HL-60/S4 (cell line): ENCODE measurements around the gene GALNT7.

ENCODE experiments used
- in situ Hi-C: fragments of 300-500 bp; cut with MboI; formaldehyde crosslinking; loops from 2 replicates; pipeline ENCODE4 v1.14.3; 2022; ENCODE audit warnings: low sequenced_read_pairs

GALNT7 gene

DNA sequence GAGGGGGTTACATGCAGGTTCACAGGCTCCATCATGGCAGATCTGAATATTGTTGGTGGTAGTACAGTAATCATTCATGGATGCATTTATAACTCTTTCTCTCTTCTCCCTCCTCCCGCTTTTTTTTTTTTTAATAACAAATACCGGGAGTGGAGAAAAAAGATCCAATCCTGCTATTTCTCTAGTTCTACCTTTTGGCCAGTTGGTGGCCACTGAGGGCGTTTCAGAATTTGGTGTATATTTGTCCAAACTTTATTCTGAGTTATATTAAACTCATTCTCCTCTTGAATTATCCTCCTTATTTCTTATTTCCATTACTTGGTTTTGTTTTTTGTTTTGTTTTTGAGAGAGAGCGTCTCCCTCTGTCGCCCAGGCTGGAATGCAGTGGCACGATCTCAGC, 90.7 kb downstream of the GALNT7 start:
- in situ Hi-C loops = loop anchor here (10.0 kb wide), 1 partner anchor 245 kb away; no protein-coding TSS in a partner anchor

- in situ Hi-C loops = no loop called here
Observed at GRCh38 chr4:173261052-173261451, 92.4 kb downstream of the GALNT7 start.

DNA sequence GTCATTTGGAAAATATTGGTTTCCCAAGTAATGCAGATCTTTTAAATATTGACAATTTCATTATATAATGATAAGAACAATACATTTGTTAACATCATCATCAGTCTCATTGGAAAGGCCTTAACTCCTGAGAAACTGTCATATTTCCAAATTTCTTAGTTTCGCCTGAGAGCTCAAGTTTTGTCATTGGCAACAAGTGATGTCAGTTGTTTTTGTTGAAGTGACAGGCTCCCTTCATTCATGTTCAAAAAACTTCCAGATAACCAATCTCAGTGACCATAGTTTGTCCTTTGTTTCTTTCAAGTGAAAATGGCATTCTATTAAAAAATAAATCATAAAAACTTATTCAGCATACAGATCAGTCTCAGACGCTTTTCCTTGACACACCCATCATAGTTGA, 93.8 kb downstream of the GALNT7 start:
- in situ Hi-C loops = no loop called here

- in situ Hi-C loops = no loop called here
Observed at GRCh38 chr4:173264245-173264644, 95.6 kb downstream of the GALNT7 start.

DNA sequence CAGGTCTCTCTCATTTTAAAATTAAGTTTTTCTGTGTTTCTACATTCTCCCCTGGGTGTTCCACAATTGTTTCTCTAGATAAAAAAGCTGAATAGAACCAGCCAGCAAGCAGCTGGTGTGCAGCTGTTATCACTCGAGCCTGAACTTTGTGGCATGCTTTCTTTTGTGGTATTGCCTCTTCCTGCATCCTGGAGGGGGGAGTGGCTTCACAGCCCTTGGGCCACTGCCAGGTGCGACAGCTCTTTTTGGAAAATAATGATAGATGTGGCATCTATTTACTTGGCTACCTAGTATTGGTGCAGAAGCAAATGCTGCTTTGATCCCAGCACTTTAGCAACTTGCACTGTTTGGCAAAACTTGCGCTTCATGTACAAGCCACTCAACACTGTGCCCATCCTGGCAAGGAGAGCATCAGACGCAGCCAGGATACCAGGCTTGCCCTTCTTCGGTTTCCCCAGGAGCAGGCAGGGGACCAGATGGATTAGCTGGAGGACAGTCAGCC, 96.1 kb downstream of the GALNT7 start:
- in situ Hi-C loops = no loop called here

- in situ Hi-C loops = no loop called here
Observed at GRCh38 chr4:173265751-173266150, 97.1 kb downstream of the GALNT7 start.

DNA sequence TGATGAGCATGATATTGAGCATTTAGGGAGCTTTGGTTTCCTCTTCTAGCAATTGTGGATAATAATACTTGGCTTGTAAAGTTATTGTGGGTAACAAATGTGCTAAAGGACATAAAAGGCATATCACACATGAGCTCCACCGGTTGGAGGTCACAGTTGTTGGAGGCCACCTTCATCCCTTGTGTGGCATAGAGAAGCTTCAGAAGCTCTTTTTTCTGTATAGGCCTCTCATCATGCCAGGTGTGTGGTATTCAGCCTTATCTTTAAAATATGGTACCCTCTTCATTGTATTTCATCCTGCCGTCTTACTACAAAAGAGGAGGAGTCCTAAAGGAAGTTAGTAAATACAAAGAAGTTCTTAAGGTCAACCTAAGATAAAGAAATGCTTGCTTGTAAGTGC, 99.1 kb downstream of the GALNT7 start:
- in situ Hi-C loops = no loop called here

- in situ Hi-C loops = no loop called here
Observed at GRCh38 chr4:173269280-173269679, 100.7 kb downstream of the GALNT7 start.

DNA sequence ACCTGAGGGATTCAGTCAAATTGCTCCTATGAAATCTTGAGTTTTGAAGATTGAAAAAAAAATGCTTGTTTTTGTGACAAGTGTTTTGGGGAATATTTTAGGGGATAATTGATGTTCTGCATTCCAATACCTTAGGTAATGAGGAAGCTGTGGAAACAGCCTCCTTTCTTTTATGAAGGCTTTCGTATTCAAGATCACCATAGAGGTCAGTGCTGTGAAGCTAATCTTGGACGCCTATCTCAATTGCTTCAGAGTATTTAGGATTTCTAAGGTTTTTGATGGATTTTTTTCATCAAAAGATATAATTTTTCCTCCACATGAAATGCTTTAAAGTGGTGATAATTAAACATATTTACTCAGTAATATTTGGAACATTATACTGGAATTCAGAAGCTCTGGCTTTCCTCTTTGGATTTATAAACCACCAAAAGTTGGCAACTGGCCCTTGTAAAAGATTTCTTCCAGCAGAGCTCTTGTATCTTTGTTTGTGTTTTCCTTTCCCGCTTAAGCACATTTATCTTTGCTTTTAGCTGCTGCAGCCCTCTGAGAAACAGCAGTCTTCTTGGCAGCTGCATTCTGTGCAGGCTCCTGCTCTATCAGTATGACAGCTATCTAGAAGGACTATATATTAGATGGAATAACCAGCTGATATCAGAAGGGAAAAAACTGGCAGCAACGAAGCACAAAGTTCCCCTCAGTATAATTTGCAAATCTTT, 101.9 kb downstream of the GALNT7 start:
- in situ Hi-C loops = no loop called here

DNA sequence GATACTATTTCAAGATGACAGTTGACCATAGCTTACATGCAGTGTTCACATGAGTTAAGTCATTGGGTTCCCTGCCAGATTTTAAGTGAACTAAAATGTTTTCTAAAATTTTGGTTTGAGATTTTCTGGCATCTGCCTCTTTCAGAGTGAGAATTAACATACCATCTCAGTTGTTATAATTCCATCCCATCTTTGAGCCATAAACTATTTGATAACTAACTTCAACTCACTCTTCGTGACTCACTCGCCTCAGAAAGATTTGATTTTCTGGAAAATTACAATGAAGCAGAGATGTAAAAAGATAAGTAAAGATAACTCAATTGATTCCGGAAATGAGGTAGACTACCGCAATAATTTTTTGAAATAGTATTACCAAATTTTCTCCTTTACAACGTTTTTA, 103.7 kb downstream of the GALNT7 start:
- in situ Hi-C loops = no loop called here

DNA sequence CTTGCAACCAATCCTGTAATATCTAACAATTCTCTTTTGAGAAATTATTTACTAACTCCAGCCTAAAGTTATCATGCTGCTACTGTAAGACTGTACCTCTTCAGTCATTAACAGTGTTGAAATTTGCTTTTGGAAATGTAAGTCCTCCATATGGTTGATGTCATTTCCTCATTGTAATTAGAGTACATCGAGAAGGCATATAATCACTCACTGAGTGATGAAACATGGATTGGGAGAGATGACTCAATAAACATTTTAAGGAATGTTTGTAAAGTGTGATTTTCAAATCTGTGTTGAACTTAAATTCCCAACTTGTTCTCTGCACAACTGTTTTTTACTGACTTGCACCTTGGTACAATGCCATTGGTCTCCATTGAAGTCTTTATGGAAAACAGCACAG, 104.4 kb downstream of the GALNT7 start:
- in situ Hi-C loops = no loop called here

DNA sequence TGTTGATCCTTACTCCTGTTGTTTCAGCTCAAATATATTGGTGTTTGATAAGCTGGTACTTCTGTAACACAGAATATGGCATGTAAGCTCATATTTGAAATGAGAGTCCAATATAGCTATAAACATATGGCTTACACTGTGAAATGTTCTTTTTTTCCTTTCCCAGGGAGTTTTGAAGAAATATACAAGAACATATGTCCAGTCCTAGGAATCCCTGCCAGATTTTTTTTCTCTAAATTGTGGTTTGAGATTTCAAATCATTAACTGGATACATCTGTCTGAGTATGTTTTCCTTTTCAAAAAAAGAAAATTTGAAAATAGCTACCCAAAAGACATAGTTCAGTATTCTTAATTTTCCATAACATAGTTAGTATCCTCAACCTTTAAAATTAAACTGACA, 105.3 kb downstream of the GALNT7 start:
- in situ Hi-C loops = no loop called here

GRCh38 chr4:173274744-173275143, 106.1 kb downstream of the GALNT7 start:
- in situ Hi-C loops = no loop called here

GRCh38 chr4:173275150-173275549, 106.5 kb downstream of the GALNT7 start:
- in situ Hi-C loops = no loop called here

DNA sequence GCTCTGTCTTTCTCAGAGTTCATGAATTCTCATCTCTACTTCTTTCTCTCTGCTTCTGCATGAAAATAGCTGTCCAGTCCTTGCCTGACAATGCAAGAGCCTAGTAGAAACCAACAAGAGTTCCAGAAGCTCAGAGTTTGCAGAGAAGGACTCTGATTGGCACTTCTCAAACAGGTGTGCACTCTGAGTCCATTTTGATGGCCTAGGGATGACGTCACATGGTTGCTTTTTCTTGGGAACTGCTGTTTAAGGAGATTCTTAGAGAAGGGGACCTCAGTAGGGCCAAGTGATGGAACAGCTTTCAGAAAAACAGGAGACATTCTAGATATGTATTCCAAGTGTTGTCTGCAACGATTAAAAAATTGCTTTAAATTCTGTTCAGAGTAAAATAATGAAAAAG, 108.7 kb downstream of the GALNT7 start:
- in situ Hi-C loops = no loop called here

GRCh38 chr4:173280998-173281397, 112.4 kb downstream of the GALNT7 start:
- in situ Hi-C loops = no loop called here

GRCh38 chr4:173281406-173282255, 113.0 kb downstream of the GALNT7 start:
- in situ Hi-C loops = no loop called here

GRCh38 chr4:173282256-173282562, 113.6 kb downstream of the GALNT7 start:
- in situ Hi-C loops = no loop called here

GRCh38 chr4:173282626-173283025, 114.0 kb downstream of the GALNT7 start:
- in situ Hi-C loops = no loop called here

GRCh38 chr4:173284463-173284862, 115.9 kb downstream of the GALNT7 start:
- in situ Hi-C loops = no loop called here

DNA sequence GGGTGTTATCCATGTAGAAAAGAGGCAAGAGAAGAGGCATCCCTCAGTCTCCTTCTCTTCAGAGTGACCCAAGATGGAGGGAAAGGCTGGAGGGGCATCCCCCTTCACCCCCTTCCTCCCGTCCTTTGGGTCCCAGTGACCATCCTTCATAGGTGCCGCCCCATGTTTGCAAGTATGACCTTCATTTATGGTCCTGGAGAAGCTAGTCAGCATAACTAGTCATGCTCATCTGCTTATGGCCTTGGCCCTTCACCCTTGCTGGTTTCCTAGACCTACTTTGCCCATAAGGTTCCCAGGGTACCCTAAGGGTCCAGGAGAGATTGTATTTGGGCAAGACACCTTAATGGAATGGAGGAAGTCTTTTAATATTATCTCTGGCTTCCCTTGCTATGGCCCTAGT, 118.9 kb downstream of the GALNT7 start:
- in situ Hi-C loops = no loop called here

DNA sequence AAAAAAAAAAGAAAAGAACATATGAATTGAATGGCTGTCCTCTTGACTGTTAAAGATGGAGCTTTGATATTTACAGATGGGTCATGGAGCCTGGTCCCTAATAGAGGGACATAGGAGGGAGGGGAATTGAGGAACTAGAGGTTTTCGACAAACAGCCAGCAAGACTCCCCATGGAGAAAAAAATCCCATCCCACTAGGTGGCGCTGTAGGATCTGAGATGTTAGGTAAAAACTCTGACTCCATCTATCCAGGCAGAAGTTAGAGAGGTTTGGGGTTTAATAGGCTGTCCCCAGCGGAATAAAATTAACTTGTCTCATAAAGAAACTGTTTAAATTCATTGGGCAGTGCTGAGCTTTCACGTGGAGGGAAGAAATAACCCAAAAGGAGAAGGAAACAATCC, 119.7 kb downstream of the GALNT7 start:
- in situ Hi-C loops = no loop called here
